Stimulated activated naive CD8-positive, alpha-beta T cell treated with anti-CD3 and anti-CD28 coated beads, Interleukin-15, amount 100 ng/mL, for 72 hours (primary cell): ENCODE measurements around the gene SLC22A31.
"Not testable (repeated sequence)": the region's sequence is repeated elsewhere in the genome, so short reads cannot be mapped to it uniquely, and the experiment has no call there.

Source experiments
- ATAC-seq: fragments of 150-1000 bp; cut with Tn5 transposase; 2 replicates; pipeline ENCODE4 v1.10.0; 2021; ENCODE audit warnings: mild to moderate bottlenecking, moderate library complexity
- DNase-seq, 2 donors: peaks; one replicate each; pipeline ENCODE4 v3.0.0; 2021 to 2022
- H3K27ac Mint-ChIP-seq, 2 donors: one replicate each; pipeline ENCODE4 v1.8.0; 2022; ENCODE audit warnings: mild to moderate bottlenecking in 2 of 2, mixed read lengths in 2 of 2, moderate library complexity in 2 of 2
- H3K27me3 Mint-ChIP-seq: one replicate; pipeline ENCODE4 v1.8.0; 2022; ENCODE audit warnings: mixed read lengths
- H3K4me1 Mint-ChIP-seq: one replicate; pipeline ENCODE4 v1.8.0; 2022; ENCODE audit warnings: mild to moderate bottlenecking, mixed read lengths
- H3K4me3 Mint-ChIP-seq, 2 donors: one replicate each; pipeline ENCODE4 v1.8.0; 2022; ENCODE audit warnings: mild to moderate bottlenecking in 2 of 2, mixed read lengths in 2 of 2, moderate library complexity in 1 of 2
- H3K9me3 Mint-ChIP-seq, 2 donors: one replicate each; pipeline ENCODE4 v1.8.0; 2022; ENCODE audit warnings: mixed read lengths in 2 of 2

Gene SLC22A31

GRCh38 chr16:89191033-89191900 lies 9.1 kb downstream of the SLC22A31 start:
- no peaks in the 10 kb centered on the region for H3K9me3 Mint-ChIP-seq
- peak overlapping the region in 1 of 2 donors; percentile 42 for H3K4me3 Mint-ChIP-seq
- ATAC-seq (no peak), DNase-seq (peak in 1 of 2 donors; percentile 31)
- no peak overlapping the region for H3K27ac Mint-ChIP-seq
- peaks cover 17% of the 10 kb centered on the region for H3K4me1 Mint-ChIP-seq
- H3K27me3 Mint-ChIP-seq, result no peaks in the 10 kb centered on the region

- Mint-ChIP-seq H3K4me1 (peaks cover 17% of the 10 kb centered on the region), H3K4me3 (no peak overlapping the region), H3K27me3 (no peaks in the 10 kb centered on the region), H3K9me3 (no peaks in the 10 kb centered on the region), H3K27ac (no peak overlapping the region)
- DNase-seq, result peak in 1 of 2 donors; percentile 13
- ATAC-seq, result no peak
Observed at GRCh38 chr16:89190150-89190958, 10.0 kb downstream of the SLC22A31 start.

GRCh38 chr16:89189358-89190025 lies 10.8 kb downstream of the SLC22A31 start:
- DNase-seq (peak in 1 of 2 donors; percentile 14), ATAC-seq (no peak)
- peaks cover 13% of the 10 kb centered on the region for H3K4me1 Mint-ChIP-seq
- no peak overlapping the region for H3K27ac Mint-ChIP-seq
- no peak overlapping the region for H3K4me3 Mint-ChIP-seq
- H3K27me3 Mint-ChIP-seq, result peaks cover 4% of the 10 kb centered on the region
- H3K9me3 Mint-ChIP-seq, result no peaks in the 10 kb centered on the region

- not testable (repeated sequence) for H3K27ac Mint-ChIP-seq, H3K27me3 Mint-ChIP-seq, DNase-seq, ATAC-seq, H3K4me3 Mint-ChIP-seq, H3K9me3 Mint-ChIP-seq
- peaks cover 11% of the 10 kb centered on the region for H3K4me1 Mint-ChIP-seq
Observed at GRCh38 chr16:89188471-89189357, 11.6 kb downstream of the SLC22A31 start.

GRCh38 chr16:89187770-89188392 lies 12.5 kb downstream of the SLC22A31 start:
- H3K27me3 Mint-ChIP-seq, result peaks cover 9% of the 10 kb centered on the region
- no peaks in the 10 kb centered on the region for H3K9me3 Mint-ChIP-seq
- peaks cover 11% of the 10 kb centered on the region for H3K4me1 Mint-ChIP-seq
- H3K27ac Mint-ChIP-seq, result no peak overlapping the region
- DNase-seq, result peak in 1 of 2 donors; percentile 24
- no peak overlapping the region for H3K4me3 Mint-ChIP-seq
- ATAC-seq, result peak; percentile 29

GRCh38 chr16:89187032-89187769 lies 13.1 kb downstream of the SLC22A31 start:
- Mint-ChIP-seq H3K27me3 (peaks cover 9% of the 10 kb centered on the region), H3K4me3 (peak overlapping the region in 1 of 2 donors; percentile 26), H3K9me3 (no peaks in the 10 kb centered on the region), H3K4me1 (peaks cover 11% of the 10 kb centered on the region), H3K27ac (peak overlapping the region in 1 of 2 donors; percentile 93)
- ATAC-seq, result peak; percentile 62
- peak; percentile 62 to 76 for DNase-seq

- H3K4me3 Mint-ChIP-seq, ATAC-seq, H3K9me3 Mint-ChIP-seq, H3K27ac Mint-ChIP-seq: not testable (repeated sequence)
- H3K4me1 Mint-ChIP-seq, result peaks cover 15% of the 10 kb centered on the region
- DNase-seq, result peak in 1 of 2 donors; percentile 42
- H3K27me3 Mint-ChIP-seq, result peaks cover 11% of the 10 kb centered on the region
Observed at GRCh38 chr16:89186593-89187031, 13.7 kb downstream of the SLC22A31 start.

GRCh38 chr16:89185887-89186592 lies 14.3 kb downstream of the SLC22A31 start:
- not testable (repeated sequence) for DNase-seq, H3K27ac Mint-ChIP-seq, H3K9me3 Mint-ChIP-seq, H3K4me3 Mint-ChIP-seq, ATAC-seq
- H3K27me3 Mint-ChIP-seq, result peaks cover 17% of the 10 kb centered on the region
- peaks cover 15% of the 10 kb centered on the region for H3K4me1 Mint-ChIP-seq

GRCh38 chr16:89184933-89185794 lies 15.2 kb downstream of the SLC22A31 start:
- no peaks in the 10 kb centered on the region for H3K9me3 Mint-ChIP-seq
- H3K4me1 Mint-ChIP-seq, result peaks cover 15% of the 10 kb centered on the region
- H3K27me3 Mint-ChIP-seq, result peaks cover 19% of the 10 kb centered on the region
- ATAC-seq, result peak; percentile 55
- no peak for DNase-seq
- H3K4me3 Mint-ChIP-seq, result no peak overlapping the region
- no peak overlapping the region for H3K27ac Mint-ChIP-seq

- Mint-ChIP-seq H3K4me3 (no peak overlapping the region), H3K9me3 (no peaks in the 10 kb centered on the region), H3K4me1 (peaks cover 15% of the 10 kb centered on the region), H3K27me3 (peaks cover 19% of the 10 kb centered on the region), H3K27ac (peak overlapping the region in 1 of 2 donors; percentile 59)
- DNase-seq (no peak), ATAC-seq (no peak)
Observed at GRCh38 chr16:89184677-89184932, 15.7 kb downstream of the SLC22A31 start.

- DNase-seq (no peak), ATAC-seq (no peak)
- H3K4me3 Mint-ChIP-seq, result no peak overlapping the region
- peak overlapping the region in 1 of 2 donors; percentile 59 for H3K27ac Mint-ChIP-seq
- peaks cover 15% of the 10 kb centered on the region for H3K4me1 Mint-ChIP-seq
- no peaks in the 10 kb centered on the region for H3K9me3 Mint-ChIP-seq
- peaks cover 19% of the 10 kb centered on the region for H3K27me3 Mint-ChIP-seq
Observed at GRCh38 chr16:89183975-89184676, 16.2 kb downstream of the SLC22A31 start.

- Mint-ChIP-seq H3K27me3 (peaks cover 19% of the 10 kb centered on the region), H3K27ac (no peak overlapping the region), H3K4me3 (no peak overlapping the region), H3K4me1 (peaks cover 15% of the 10 kb centered on the region), H3K9me3 (no peaks in the 10 kb centered on the region)
- ATAC-seq (no peak), DNase-seq (no peak)
Observed at GRCh38 chr16:89183463-89183862, 16.9 kb downstream of the SLC22A31 start.
